ENCODE results near the gene NXPH1.

NXPH1 gene

GRCh38 chr7:8613191-8613590 lies 179.8 kb downstream of the NXPH1 start:
- H2AFZ ChIP-seq (ENCODE audit: low read depth, low read length), result no peak overlapping the region
- H3K9ac ChIP-seq (ENCODE audit: low read length), result no peak overlapping the region
- TF ChIP-seq EZH2phosphoT487 (IDR thresholded peaks at IDR 0.05; ENCODE audit: low read depth), result no peak
- no peak for TF ChIP-seq CTCF (IDR thresholded peaks at IDR 0.05; ENCODE audit: low read depth, low read length)
- no peaks in the 10 kb centered on the region for H4K20me1 ChIP-seq (ENCODE audit: insufficient read depth, low read length)
- H3K36me3 ChIP-seq (replicated peaks; ENCODE audit: low read depth, low read length), result no peaks in the 10 kb centered on the region
- H3K4me2 ChIP-seq (ENCODE audit: low read length), result no peak overlapping the region
- no peaks in the 10 kb centered on the region for H3K79me2 ChIP-seq (ENCODE audit: low read length)
- peaks cover 11% of the 10 kb centered on the region for H3K4me1 ChIP-seq (ENCODE audit: low read length)
- H3K27me3 ChIP-seq (ENCODE audit: low read depth, low read length), result no peaks in the 10 kb centered on the region
- no peaks in the 10 kb centered on the region for H3K9me3 ChIP-seq (ENCODE audit: insufficient read depth, low read length)
- no peak overlapping the region for H3K4me3 ChIP-seq (ENCODE audit: low read length)
- no peak overlapping the region for H3K27ac ChIP-seq (ENCODE audit: low read length)

- Histone ChIP-seq H3K27ac (ENCODE audit: low read length) (no peak overlapping the region), H3K4me2 (ENCODE audit: low read length) (no peak overlapping the region), H3K4me1 (ENCODE audit: low read length) (no peaks in the 10 kb centered on the region), H3K79me2 (ENCODE audit: low read length) (no peaks in the 10 kb centered on the region), H3K36me3 (replicated peaks; ENCODE audit: low read depth, low read length) (no peaks in the 10 kb centered on the region), H4K20me1 (ENCODE audit: insufficient read depth, low read length) (no peaks in the 10 kb centered on the region), H3K9me3 (ENCODE audit: insufficient read depth, low read length) (no peaks in the 10 kb centered on the region), H3K4me3 (ENCODE audit: low read length) (no peak overlapping the region), H2AFZ (ENCODE audit: low read depth, low read length) (no peak overlapping the region), H3K9ac (ENCODE audit: low read length) (no peak overlapping the region), H3K27me3 (ENCODE audit: low read depth, low read length) (no peaks in the 10 kb centered on the region)
- no peak for TF ChIP-seq EZH2phosphoT487 (IDR thresholded peaks at IDR 0.05; ENCODE audit: low read depth)
- no peak for TF ChIP-seq CTCF (IDR thresholded peaks at IDR 0.05; ENCODE audit: low read depth, low read length)
Measured at GRCh38 chr7:8615019-8615418, 181.6 kb downstream of the NXPH1 start.

- Histone ChIP-seq H3K27me3 (ENCODE audit: low read depth, low read length) (no peaks in the 10 kb centered on the region), H3K4me3 (ENCODE audit: low read length) (no peak overlapping the region), H3K79me2 (ENCODE audit: low read length) (no peaks in the 10 kb centered on the region), H3K9ac (ENCODE audit: low read length) (no peak overlapping the region), H3K4me1 (ENCODE audit: low read length) (no peaks in the 10 kb centered on the region), H3K27ac (ENCODE audit: low read length) (no peak overlapping the region), H3K9me3 (ENCODE audit: insufficient read depth, low read length) (no peaks in the 10 kb centered on the region), H3K4me2 (ENCODE audit: low read length) (no peak overlapping the region), H2AFZ (ENCODE audit: low read depth, low read length) (no peak overlapping the region), H3K36me3 (replicated peaks; ENCODE audit: low read depth, low read length) (no peaks in the 10 kb centered on the region), H4K20me1 (ENCODE audit: insufficient read depth, low read length) (no peaks in the 10 kb centered on the region)
- TF ChIP-seq EZH2phosphoT487 (IDR thresholded peaks at IDR 0.05; ENCODE audit: low read depth), result no peak
- no peak for TF ChIP-seq CTCF (IDR thresholded peaks at IDR 0.05; ENCODE audit: low read depth, low read length)
Measured at GRCh38 chr7:8618441-8619070, 185.1 kb downstream of the NXPH1 start.

- Histone ChIP-seq H4K20me1 (ENCODE audit: insufficient read depth, low read length) (no peaks in the 10 kb centered on the region), H3K4me3 (ENCODE audit: low read length) (no peak overlapping the region), H3K4me2 (ENCODE audit: low read length) (no peak overlapping the region), H3K27ac (ENCODE audit: low read length) (no peak overlapping the region), H3K27me3 (ENCODE audit: low read depth, low read length) (no peaks in the 10 kb centered on the region), H3K9me3 (ENCODE audit: insufficient read depth, low read length) (no peaks in the 10 kb centered on the region), H3K79me2 (ENCODE audit: low read length) (no peaks in the 10 kb centered on the region), H3K36me3 (replicated peaks; ENCODE audit: low read depth, low read length) (no peaks in the 10 kb centered on the region), H2AFZ (ENCODE audit: low read depth, low read length) (no peak overlapping the region), H3K4me1 (ENCODE audit: low read length) (no peaks in the 10 kb centered on the region), H3K9ac (ENCODE audit: low read length) (no peak overlapping the region)
- TF ChIP-seq EZH2phosphoT487 (IDR thresholded peaks at IDR 0.05; ENCODE audit: low read depth) (no peak), CTCF (IDR thresholded peaks at IDR 0.05; ENCODE audit: low read depth, low read length) (no peak)
Measured at GRCh38 chr7:8620169-8620568, 186.8 kb downstream of the NXPH1 start.

Data from OCI-LY3 (cell line).